Ureter (tissue), 1 donor: ENCODE results near the gene FUCA2. TPM values are rescaled to one million over a fixed set of nuclear protein-coding genes. Genes with fewer than 3 reads are reported as not detected.
"Not testable (repeated sequence)": the region's sequence is repeated elsewhere in the genome, so short reads cannot be mapped to it uniquely, and the experiment has no call there.

Source experiments
- DNase-seq: peaks from one replicate; pipeline ENCODE4 v3.0.0-alpha.2; 2020; ENCODE audit warnings: low spot score
- total RNA-seq: library from RNA; stranded (reverse); gene quantifications from one replicate; pipeline ENCODE4 v1.2.4, GENCODE V29; 2023
- donor health status: DM: yes; HTN: yes; CAD: no.

FUCA2 gene
- total RNA-seq, 1 donor from 2014 or later, result 60.7 TPM

GRCh38 chr6:143496974-143497373 lies 14.5 kb downstream of the FUCA2 start:
- DNase-seq, result no peak

- DNase-seq, result no peak
These were observed 20.7 kb downstream of the FUCA2 start for GRCh38 chr6:143490775-143491174.

- DNase-seq, result no peak
These were observed 21.3 kb downstream of the FUCA2 start for GRCh38 chr6:143490244-143490643.

- no peak for DNase-seq
These were observed 24.8 kb downstream of the FUCA2 start for GRCh38 chr6:143486752-143487151.

- no peak for DNase-seq
These were observed 25.6 kb downstream of the FUCA2 start for GRCh38 chr6:143485967-143486366.

- no peak for DNase-seq
These were observed 28.9 kb downstream of the FUCA2 start for GRCh38 chr6:143482593-143482992.

GRCh38 chr6:143478479-143479062 lies 32.9 kb downstream of the FUCA2 start:
- DNase-seq, result no peak

GRCh38 chr6:143476545-143476944 lies 35.0 kb downstream of the FUCA2 start:
- DNase-seq, result no peak

GRCh38 chr6:143471822-143472221 lies 39.7 kb downstream of the FUCA2 start:
- DNase-seq, result no peak

GRCh38 chr6:143468823-143469222 lies 42.7 kb downstream of the FUCA2 start:
- DNase-seq, result not testable (repeated sequence)

- DNase-seq, result no peak
These were observed 43.5 kb downstream of the FUCA2 start for GRCh38 chr6:143468026-143468425.

GRCh38 chr6:143465546-143465945 lies 46.0 kb downstream of the FUCA2 start:
- DNase-seq, result no peak

- no peak for DNase-seq
These were observed 53.8 kb downstream of the FUCA2 start for GRCh38 chr6:143457563-143458359.

GRCh38 chr6:143451531-143451930 lies 60.0 kb downstream of the FUCA2 start:
- no peak for DNase-seq

GRCh38 chr6:143450453-143451371 lies 60.8 kb downstream of the FUCA2 start, which contains the start of the genes ADAT2 and PEX3:
ADAT2 (minus strand) TSS chr6:143450695; CDS start chr6:143450658, 37 bp downstream.
PEX3 (plus strand) TSS chr6:143450805; CDS start chr6:143451043, 238 bp downstream.
- DNase-seq, result peak; percentile 93

GRCh38 chr6:143449714-143450452 lies 61.6 kb downstream of the FUCA2 start:
- no peak for DNase-seq

GRCh38 chr6:143449082-143449713 lies 62.3 kb downstream of the FUCA2 start:
- no peak for DNase-seq

GRCh38 chr6:143447865-143448264 lies 63.7 kb downstream of the FUCA2 start:
- not testable (repeated sequence) for DNase-seq
